WI38 (cell line): ENCODE data around the gene NUDCD3.
"Not testable (repeated sequence)": the region's sequence is repeated elsewhere in the genome, so short reads cannot be mapped to it uniquely, and the experiment has no call there.

Experiments used
- H3K4me3 ChIP-seq: 2 replicates; pipeline ENCODE4 v1.5.1; 2011; ENCODE audit warnings: low read depth, mild to moderate bottlenecking, control low read depth, low read length
- TF ChIP-seq, protein P1 (sequence below): IDR thresholded peaks from 2 replicates; pipeline ENCODE4 v1.5.1; 2012; ENCODE audit warnings: low read depth, mild to moderate bottlenecking, control low read depth, low read length

The NUDCD3 gene

DNA sequence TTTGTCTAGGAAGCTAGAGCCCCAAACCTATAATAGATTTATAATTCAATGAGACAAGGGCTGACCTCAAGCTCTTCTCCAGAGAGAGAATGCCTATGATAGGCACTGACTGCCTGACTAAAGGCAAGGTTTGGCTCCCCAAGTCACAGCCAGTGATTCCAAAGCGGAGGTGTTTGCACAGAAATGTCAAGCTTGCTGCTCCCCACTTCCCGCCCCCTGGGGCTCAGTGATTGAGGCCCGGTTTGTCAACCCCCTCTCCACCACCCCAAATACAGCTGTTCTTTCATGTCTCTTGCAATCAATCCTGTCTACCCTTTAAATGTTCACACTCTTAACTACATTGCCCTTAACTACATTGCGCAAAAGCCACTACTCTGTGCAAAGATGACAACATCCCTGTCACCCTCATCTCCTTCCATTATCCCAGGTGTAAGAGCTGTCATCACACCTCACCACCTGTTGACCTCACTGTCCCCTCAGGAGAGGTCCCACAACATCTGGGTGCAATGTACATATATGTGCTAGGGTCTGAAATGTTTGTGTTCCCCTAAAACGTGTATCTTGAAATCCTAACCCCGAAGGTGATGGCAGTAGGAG, 58.0 kb downstream of the NUDCD3 start:
- TF ChIP-seq, protein P1, sequence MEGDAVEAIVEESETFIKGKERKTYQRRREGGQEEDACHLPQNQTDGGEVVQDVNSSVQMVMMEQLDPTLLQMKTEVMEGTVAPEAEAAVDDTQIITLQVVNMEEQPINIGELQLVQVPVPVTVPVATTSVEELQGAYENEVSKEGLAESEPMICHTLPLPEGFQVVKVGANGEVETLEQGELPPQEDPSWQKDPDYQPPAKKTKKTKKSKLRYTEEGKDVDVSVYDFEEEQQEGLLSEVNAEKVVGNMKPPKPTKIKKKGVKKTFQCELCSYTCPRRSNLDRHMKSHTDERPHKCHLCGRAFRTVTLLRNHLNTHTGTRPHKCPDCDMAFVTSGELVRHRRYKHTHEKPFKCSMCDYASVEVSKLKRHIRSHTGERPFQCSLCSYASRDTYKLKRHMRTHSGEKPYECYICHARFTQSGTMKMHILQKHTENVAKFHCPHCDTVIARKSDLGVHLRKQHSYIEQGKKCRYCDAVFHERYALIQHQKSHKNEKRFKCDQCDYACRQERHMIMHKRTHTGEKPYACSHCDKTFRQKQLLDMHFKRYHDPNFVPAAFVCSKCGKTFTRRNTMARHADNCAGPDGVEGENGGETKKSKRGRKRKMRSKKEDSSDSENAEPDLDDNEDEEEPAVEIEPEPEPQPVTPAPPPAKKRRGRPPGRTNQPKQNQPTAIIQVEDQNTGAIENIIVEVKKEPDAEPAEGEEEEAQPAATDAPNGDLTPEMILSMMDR = no peak
- H3K4me3 ChIP-seq = no peak overlapping the region

GRCh38 chr7:44431091-44431608, 59.3 kb downstream of the NUDCD3 start:
- TF ChIP-seq, protein P1 = no peak
- H3K4me3 ChIP-seq = no peak overlapping the region

GRCh38 chr7:44430054-44430453, 60.4 kb downstream of the NUDCD3 start:
- no peak overlapping the region for H3K4me3 ChIP-seq
- TF ChIP-seq, protein P1 = no peak

DNA sequence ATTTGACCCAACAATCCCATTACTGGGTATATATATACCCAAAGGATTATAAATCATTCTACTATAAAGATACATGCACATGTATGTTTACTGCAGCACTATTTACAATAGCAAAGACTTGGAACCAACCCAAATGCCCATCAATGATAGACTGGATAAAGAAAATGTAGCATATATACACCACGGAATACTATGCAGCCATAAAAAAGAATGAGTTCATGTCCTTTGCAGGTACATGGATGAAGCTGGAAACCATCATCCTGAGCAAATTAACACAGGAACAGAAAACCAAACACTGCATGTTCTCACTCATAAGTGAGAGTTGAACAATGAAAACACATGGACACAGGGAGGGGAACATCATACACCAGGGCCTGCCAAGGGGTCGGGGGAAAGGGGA, 65.7 kb downstream of the NUDCD3 start:
- not testable (repeated sequence) for H3K4me3 ChIP-seq

GRCh38 chr7:44416941-44417340, 73.5 kb downstream of the NUDCD3 start:
- TF ChIP-seq, protein P1 = no peak
- H3K4me3 ChIP-seq = no peak overlapping the region

DNA sequence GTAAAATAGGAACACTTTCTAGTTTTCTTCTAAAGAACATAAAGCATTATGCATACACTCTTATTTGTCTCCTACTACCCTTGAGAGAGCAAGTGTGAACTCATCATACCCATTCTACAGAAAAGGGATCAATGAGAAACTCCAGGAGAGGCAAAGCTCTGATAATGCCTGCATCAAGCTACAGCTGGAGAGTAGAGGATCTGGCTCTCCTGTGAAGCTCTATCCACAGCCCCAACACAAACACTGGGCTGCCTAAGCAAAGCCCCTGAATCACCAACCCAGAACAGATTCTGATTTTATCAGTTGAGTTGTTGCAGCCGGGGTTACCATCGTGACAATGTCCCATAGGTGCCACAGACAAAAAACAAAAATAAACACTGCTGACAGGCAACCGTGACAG, 74.9 kb downstream of the NUDCD3 start:
- no peak overlapping the region for H3K4me3 ChIP-seq
- TF ChIP-seq, protein P1 = no peak

DNA sequence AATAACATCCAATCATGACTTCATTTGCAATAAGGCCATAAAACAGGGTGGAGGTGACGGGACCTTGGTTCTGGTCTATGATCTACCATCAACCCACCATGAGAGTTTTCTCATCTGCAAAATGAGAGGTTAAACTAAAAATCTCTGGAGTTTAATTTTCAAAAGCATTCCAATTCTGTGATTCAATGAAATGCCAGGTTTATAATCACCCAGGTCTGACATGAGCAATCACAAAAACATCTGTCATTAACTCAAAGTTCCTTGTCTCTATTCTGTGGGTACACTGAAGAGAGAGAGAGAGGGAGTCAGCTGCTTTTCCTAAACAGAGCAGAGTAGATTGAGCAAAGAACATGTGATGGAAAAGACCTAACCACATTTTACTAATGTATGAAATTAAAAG, 75.4 kb downstream of the NUDCD3 start:
- H3K4me3 ChIP-seq = no peak overlapping the region
- TF ChIP-seq, protein P1 = no peak

DNA sequence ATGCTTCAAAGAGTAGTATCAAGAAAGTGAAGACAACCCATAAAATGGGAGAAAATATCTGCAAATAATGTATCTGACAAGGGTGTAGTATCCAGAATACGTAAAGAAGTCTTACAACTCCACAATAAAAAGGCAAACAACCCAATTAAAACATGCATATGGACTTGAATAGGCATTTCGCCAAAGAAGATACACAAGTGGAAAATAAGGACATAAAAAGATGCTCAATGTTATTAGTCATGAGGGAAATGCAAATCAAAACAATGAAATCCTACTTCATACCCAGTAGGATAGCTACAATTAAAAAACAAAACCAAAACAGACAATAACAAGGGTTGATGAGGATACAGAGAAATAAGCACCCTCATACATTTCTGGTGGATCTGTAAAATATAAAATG, 79.2 kb downstream of the NUDCD3 start:
- H3K4me3 ChIP-seq = no peak overlapping the region

More for the DNA sequence above, 79.2 kb downstream of the NUDCD3 start:
- TF ChIP-seq, protein P1 = no peak
